ENCODE results near the gene MAP4K5. TPM values are rescaled to one million over a fixed set of nuclear protein-coding genes. Genes with fewer than 3 reads are reported as not detected.
A peak's percentile ranks its signal among the peaks of the same experiment; 100 is the strongest.

Gene MAP4K5
- total and polyA plus RNA-seq, 12 donors = 7.1 to 19.8 (median 11.2) TPM

DNA sequence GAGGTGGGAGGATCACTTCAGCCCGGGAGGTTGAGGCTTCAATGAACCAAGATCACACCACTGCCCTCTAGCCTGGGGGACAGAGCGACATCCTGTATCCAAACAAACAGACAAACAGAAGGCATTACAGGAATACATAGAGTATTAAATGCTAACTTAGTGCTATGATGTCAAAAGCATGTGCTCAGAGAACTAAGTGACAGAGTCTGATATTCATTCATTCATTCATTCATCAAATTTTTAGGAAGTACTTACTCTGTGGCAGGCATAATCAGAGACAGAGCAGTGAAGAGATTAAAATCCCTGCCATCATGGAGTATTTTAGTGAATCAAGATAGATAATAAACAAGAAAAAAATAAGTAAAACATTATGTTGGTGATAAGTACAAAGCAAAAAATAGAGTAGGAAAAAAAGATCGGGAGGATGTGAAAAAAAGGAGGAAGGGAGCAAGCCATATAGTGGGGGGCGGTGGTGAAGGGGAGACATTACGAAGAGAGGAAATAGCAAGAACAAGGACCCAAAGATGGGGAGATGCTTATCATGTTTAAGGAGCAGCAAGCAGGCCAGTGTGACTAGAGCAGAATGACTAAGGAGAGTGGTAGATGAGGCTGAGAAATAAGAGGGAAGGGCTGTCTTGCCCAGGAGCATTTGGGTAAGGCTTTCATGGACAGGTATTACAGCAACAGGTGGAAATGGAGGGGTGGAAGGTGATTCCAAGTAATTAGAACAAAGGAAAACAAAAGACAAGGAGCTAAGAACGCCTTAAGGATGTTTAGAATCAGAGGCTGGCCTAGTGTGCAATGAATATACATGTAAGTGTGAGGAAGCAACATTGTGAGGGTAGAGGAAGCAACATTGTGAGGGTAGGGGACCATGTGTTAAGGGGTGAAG is 2.8 kb downstream of the MAP4K5 start:
- 66 to 75% methylated on average over 6 of the region's 6 CpGs for WGBS, 2 donors
- intact Hi-C loops (cut with DNase I) = loop anchor here in 4 of 10 donors (5.0 to 10.0 kb wide), 5 partner anchors 187 to 665 kb away; partner anchors contain the start of gene SOS2 (in 1 of the 4)
- ATAC-seq = no peak

GRCh38 chr14:50528000-50528399 is 4.4 kb downstream of the MAP4K5 start:
- Histone ChIP-seq H3K36me3 (peaks cover 0 to 4% (median 0%) of the 10 kb centered on the region in 9 donors), H3K4me1 (peaks cover 0 to 63% (median 31%) of the 10 kb centered on the region in 9 donors), H3K9me3 (no peaks in the 10 kb centered on the region), H3K27ac (no peak overlapping the region), H3K4me3 (no peak overlapping the region), H3K27me3 (no peaks in the 10 kb centered on the region)
- DNase-seq (no peak), ATAC-seq (no peak)
- WGBS, 2 donors = 88 to 92% methylated on average over 1 of the region's 1 CpG
- intact Hi-C loops (cut with DNase I) = loop anchor here in 1 of 10 donors (10.0 kb wide), 1 partner anchor 663 kb away; no protein-coding TSS in a partner anchor
- TF ChIP-seq, protein P1, sequence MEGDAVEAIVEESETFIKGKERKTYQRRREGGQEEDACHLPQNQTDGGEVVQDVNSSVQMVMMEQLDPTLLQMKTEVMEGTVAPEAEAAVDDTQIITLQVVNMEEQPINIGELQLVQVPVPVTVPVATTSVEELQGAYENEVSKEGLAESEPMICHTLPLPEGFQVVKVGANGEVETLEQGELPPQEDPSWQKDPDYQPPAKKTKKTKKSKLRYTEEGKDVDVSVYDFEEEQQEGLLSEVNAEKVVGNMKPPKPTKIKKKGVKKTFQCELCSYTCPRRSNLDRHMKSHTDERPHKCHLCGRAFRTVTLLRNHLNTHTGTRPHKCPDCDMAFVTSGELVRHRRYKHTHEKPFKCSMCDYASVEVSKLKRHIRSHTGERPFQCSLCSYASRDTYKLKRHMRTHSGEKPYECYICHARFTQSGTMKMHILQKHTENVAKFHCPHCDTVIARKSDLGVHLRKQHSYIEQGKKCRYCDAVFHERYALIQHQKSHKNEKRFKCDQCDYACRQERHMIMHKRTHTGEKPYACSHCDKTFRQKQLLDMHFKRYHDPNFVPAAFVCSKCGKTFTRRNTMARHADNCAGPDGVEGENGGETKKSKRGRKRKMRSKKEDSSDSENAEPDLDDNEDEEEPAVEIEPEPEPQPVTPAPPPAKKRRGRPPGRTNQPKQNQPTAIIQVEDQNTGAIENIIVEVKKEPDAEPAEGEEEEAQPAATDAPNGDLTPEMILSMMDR (IDR thresholded peaks at IDR 0.05) = no peak

More for the DNA sequence above, 2.8 kb downstream of the MAP4K5 start:
- Histone ChIP-seq H3K27ac (no peak overlapping the region), H3K9me3 (no peaks in the 10 kb centered on the region), H3K4me3 (no peak overlapping the region), H3K27me3 (no peaks in the 10 kb centered on the region), H3K36me3 (peaks cover 0 to 4% (median 0%) of the 10 kb centered on the region in 9 donors), H3K4me1 (peaks cover 0 to 56% (median 34%) of the 10 kb centered on the region in 9 donors)
- DNase-seq = no peak
- TF ChIP-seq, protein P1 (IDR thresholded peaks at IDR 0.05) = no peak

DNA sequence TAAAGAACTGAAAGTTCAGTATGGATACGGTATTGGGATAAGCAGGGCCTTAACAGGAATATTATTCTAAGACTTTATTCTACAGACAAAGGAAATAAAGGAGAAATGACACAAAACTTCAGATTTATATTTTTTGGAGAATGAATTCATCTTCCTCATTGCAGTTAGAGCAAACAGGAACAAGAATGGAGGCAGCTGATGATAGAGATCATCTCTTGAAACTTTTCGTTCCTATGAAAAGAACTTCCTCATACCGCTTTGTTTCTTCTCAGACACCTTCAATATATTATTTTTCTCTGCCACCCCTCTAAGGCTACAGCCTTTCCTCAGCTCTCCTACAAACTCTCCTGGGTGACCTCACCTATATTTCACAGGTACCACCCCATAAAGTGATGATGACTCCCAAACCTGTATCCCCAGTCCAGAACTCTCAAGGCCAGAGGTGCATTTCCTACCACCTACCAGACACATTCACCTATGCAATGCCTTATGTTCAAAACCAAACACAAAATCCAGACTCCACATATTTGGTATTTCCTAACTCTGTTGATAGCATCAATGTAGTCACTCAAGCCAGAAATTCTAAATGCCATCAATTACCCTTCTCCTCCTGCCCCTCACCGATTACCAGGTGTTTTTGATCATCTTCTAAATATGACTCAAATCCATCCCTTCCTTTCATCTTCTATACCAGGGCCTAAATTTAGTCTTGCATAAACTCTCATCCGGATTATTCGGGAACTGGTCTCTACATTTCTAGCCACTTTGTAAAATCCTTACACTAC is 7.4 kb downstream of the MAP4K5 start:
- no peaks in the 10 kb centered on the region for H3K27me3 ChIP-seq
- WGBS, 2 donors = 84 to 89% methylated on average over 6 of the region's 6 CpGs
- intact Hi-C loops (cut with DNase I) = loop anchor here in 1 of 10 donors (10.0 kb wide), 1 partner anchor 660 kb away; no protein-coding TSS in a partner anchor
- TF ChIP-seq, protein P1 (IDR thresholded peaks at IDR 0.05) = no peak
- DNase-seq (no peak), ATAC-seq (no peak)
- peaks cover 0 to 4% (median 0%) of the 10 kb centered on the region in 9 donors for H3K36me3 ChIP-seq
- peak overlapping the region in 1 of 10 donors; percentile 48 for H3K27ac ChIP-seq
- H3K4me1 ChIP-seq = peaks cover 0 to 62% (median 25%) of the 10 kb centered on the region in 9 donors
- no peaks in the 10 kb centered on the region for H3K9me3 ChIP-seq
- no peak overlapping the region for H3K4me3 ChIP-seq

GRCh38 chr14:50524060-50524459 is 8.3 kb downstream of the MAP4K5 start:
- 81 to 84% methylated on average over 2 of the region's 2 CpGs for WGBS, 2 donors
- peaks cover 0 to 53% (median 23%) of the 10 kb centered on the region in 9 donors for H3K4me1 ChIP-seq
- peak overlapping the region in 1 of 10 donors; percentile 48 for H3K27ac ChIP-seq

More at GRCh38 chr14:50524060-50524459, 8.3 kb downstream of the MAP4K5 start:
- Histone ChIP-seq H3K9me3 (no peaks in the 10 kb centered on the region), H3K4me3 (no peak overlapping the region), H3K27me3 (no peaks in the 10 kb centered on the region), H3K36me3 (peaks cover 0 to 6% (median 0%) of the 10 kb centered on the region in 9 donors)
- ATAC-seq (no peak), DNase-seq (no peak)
- intact Hi-C loops (cut with DNase I) = loop anchor here in 1 of 10 donors (10.0 kb wide), 1 partner anchor 659 kb away; no protein-coding TSS in a partner anchor
- TF ChIP-seq, protein P1 (IDR thresholded peaks at IDR 0.05) = no peak

Data from heart right ventricle (tissue), 16 donors.